ENCODE measurements around the gene NTF3. TPM values are rescaled to one million over a fixed set of nuclear protein-coding genes. Genes with fewer than 3 reads are reported as not detected.

NTF3 gene
- total RNA-seq, 1 donor from 2014 or later: 0.33 TPM

DNA sequence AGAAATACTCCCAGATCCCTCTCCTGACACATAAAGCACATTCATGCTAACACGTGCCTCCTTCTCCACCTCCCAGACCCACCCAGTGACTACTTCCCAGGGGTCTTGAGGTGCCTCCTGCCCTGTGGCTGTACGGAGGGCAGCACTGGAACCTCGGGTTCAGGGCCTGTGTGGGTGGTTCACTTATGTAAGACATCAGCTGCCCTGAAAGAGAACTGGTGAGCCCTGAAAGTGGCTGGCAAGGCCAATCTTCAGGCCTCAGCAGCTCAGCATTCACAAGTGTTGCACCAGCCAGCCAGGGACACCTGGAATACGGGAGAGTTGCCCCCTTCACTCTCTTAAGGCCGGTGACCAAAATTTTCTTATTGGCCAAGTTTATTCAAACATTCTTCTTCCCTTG is 38.9 kb upstream of the NTF3 start:
- Mint-ChIP-seq H3K4me3 (no peak overlapping the region), H3K9me3 (peaks cover 4% of the 10 kb centered on the region), H3K27me3 (ENCODE audit: low read depth) (no peaks in the 10 kb centered on the region), H3K4me1 (no peaks in the 10 kb centered on the region), H3K27ac (ENCODE audit: unreplicated experiment) (no peak overlapping the region), H3K36me3 (ENCODE audit: low read depth) (no peaks in the 10 kb centered on the region)
- TF ChIP-seq, protein P1, sequence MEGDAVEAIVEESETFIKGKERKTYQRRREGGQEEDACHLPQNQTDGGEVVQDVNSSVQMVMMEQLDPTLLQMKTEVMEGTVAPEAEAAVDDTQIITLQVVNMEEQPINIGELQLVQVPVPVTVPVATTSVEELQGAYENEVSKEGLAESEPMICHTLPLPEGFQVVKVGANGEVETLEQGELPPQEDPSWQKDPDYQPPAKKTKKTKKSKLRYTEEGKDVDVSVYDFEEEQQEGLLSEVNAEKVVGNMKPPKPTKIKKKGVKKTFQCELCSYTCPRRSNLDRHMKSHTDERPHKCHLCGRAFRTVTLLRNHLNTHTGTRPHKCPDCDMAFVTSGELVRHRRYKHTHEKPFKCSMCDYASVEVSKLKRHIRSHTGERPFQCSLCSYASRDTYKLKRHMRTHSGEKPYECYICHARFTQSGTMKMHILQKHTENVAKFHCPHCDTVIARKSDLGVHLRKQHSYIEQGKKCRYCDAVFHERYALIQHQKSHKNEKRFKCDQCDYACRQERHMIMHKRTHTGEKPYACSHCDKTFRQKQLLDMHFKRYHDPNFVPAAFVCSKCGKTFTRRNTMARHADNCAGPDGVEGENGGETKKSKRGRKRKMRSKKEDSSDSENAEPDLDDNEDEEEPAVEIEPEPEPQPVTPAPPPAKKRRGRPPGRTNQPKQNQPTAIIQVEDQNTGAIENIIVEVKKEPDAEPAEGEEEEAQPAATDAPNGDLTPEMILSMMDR (conservative IDR thresholded peaks at IDR 0.05): no peak
- DNase-seq (ENCODE audit: low read depth, low spot score): no peak

DNA sequence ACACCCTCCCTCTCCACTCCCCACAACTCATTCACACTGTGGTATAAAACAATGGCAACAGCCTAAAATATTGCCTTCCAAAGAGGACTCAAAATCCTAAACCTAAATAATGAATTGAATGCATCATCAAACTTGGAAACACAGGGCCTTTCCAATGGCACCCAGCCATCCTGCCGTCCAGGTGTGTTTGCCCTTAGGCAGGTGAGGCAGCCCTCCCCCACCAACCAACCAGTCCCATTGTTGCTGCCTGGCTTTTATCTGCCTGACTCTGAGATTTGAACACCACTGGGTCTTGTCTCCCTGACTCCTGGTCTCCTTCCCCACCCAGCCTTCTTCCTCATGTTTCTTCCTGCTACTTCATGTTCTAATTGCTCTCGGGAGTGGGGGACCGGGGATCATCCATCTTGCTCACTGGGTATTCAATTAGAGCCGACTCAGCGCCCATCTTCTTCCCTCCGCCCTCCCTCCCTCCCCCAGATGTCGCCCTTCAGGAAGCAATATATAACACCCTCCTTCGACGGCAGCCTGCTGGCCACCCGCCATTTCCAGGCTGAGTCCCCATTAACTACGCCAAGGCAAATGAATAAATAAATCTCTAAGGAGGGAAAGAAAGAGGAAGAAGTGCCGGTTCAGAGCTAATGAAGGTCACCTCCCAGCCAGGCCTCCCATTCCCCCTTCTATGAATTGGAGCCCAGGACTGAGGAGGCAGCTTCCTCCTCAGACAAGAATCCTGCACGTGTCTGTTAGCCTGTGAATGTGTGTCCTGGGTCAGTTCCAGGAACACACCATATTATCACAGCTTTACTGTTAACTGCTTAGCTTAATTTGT is 36.3 kb upstream of the NTF3 start:
- H3K4me3 Mint-ChIP-seq: no peak overlapping the region
- H3K27ac Mint-ChIP-seq (ENCODE audit: unreplicated experiment): no peak overlapping the region
- H3K9me3 Mint-ChIP-seq: peaks cover 4% of the 10 kb centered on the region
- no peaks in the 10 kb centered on the region for H3K27me3 Mint-ChIP-seq (ENCODE audit: low read depth)
- TF ChIP-seq, protein P1 (conservative IDR thresholded peaks at IDR 0.05): no peak
- no peaks in the 10 kb centered on the region for H3K4me1 Mint-ChIP-seq
- H3K36me3 Mint-ChIP-seq (ENCODE audit: low read depth): no peaks in the 10 kb centered on the region
- DNase-seq (ENCODE audit: low read depth, low spot score): no peak

DNA sequence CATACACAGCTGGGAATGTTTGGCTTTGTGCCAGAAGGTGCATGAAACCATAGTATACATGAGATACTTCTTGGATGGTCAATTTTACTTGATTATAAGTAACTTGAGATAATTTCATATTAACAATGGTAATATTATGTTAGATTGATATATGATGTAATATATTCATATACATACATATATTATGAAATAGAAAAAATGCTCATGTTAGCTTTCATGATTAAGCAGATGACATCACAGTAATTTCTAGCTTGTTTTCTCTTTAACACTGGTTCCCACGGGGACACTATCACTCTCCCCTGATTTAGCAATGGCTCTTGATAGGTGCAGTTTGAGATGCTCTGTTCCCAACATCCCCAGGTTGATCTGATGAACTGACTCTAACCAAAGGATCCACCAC is 35.4 kb upstream of the NTF3 start:
- no peaks in the 10 kb centered on the region for H3K4me1 Mint-ChIP-seq
- no peaks in the 10 kb centered on the region for H3K36me3 Mint-ChIP-seq (ENCODE audit: low read depth)
- no peak overlapping the region for H3K4me3 Mint-ChIP-seq
- TF ChIP-seq, protein P1 (conservative IDR thresholded peaks at IDR 0.05): no peak
- H3K27ac Mint-ChIP-seq (ENCODE audit: unreplicated experiment): no peak overlapping the region
- DNase-seq (ENCODE audit: low read depth, low spot score): no peak
- H3K27me3 Mint-ChIP-seq (ENCODE audit: low read depth): no peaks in the 10 kb centered on the region
- peaks cover 4% of the 10 kb centered on the region for H3K9me3 Mint-ChIP-seq

DNA sequence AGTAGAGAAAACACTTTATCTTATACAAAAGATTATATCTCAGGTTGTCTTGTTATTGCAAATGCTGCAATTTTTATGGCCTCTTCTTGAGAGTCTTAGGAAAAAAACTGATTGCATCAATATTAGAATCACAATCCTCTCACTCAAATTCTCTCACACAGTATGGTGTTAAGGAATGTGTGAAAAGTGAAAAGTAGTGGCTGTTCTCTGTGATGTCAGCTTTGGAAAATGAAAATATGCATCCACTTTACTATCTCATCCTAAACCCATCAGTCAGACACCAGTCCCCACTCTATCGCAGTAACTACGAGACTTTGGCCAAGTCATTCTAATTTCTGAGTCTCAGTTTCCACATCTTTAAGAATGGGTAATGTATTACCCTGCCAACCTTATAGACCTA is 32.6 kb upstream of the NTF3 start:
- H3K27me3 Mint-ChIP-seq (ENCODE audit: low read depth): peaks cover 12% of the 10 kb centered on the region
- H3K27ac Mint-ChIP-seq (ENCODE audit: unreplicated experiment): no peak overlapping the region
- H3K9me3 Mint-ChIP-seq: no peaks in the 10 kb centered on the region
- DNase-seq (ENCODE audit: low read depth, low spot score): no peak
- H3K4me3 Mint-ChIP-seq: no peak overlapping the region
- H3K36me3 Mint-ChIP-seq (ENCODE audit: low read depth): no peaks in the 10 kb centered on the region
- H3K4me1 Mint-ChIP-seq: no peaks in the 10 kb centered on the region
- TF ChIP-seq, protein P1 (conservative IDR thresholded peaks at IDR 0.05): no peak

DNA sequence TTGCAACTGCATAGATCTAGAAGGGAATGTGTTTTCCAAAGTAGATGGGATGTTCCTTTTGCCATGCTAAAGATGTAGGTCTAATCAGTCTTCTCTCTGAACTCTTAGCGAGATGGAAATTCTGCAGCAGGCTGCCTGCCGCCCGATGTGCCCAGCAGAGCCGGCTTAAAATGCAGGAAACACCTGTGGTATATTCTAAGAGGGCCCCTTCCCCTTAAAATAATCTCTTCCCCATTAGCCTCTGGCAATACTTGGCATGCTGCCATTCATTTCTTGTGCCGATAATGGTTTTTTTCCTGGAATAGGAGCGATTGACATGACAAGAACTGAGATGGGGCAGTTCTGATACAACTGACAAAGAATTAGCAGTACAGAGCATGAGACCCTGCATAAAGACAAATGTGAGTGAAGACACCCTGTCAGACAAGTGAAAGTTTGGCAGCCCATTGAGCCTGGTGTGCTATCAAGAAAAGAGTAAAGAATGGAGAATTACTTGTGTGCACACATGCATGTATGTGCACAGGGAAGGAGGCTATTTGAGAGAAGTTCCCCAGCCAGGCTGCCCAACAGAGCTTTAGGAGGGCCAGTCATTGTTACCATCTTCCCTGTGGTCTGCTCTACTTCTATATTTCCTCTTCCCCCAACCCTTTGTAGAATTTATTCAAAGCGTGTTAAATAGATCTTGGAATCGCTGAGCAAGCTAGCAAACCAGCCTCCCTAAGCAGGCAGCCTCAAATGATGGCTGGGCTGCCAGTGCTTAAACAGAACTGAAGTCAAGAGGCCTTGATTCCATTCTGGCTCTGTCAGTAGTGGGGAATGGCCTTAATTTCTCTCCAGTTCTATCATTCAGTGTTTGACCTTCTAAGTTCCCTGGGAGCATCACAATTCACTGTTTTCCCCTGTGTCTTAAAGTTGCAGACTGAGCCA is 29.6 kb upstream of the NTF3 start:
- peaks cover 15% of the 10 kb centered on the region for H3K27me3 Mint-ChIP-seq (ENCODE audit: low read depth)
- no peaks in the 10 kb centered on the region for H3K4me1 Mint-ChIP-seq
- no peak for DNase-seq (ENCODE audit: low read depth, low spot score)
- H3K4me3 Mint-ChIP-seq: no peak overlapping the region
- H3K36me3 Mint-ChIP-seq (ENCODE audit: low read depth): no peaks in the 10 kb centered on the region
- no peak overlapping the region for H3K27ac Mint-ChIP-seq (ENCODE audit: unreplicated experiment)
- H3K9me3 Mint-ChIP-seq: no peaks in the 10 kb centered on the region
- TF ChIP-seq, protein P1 (conservative IDR thresholded peaks at IDR 0.05): no peak
